Measurements from ENCODE around the gene DOLPP1.

DOLPP1 gene

GRCh38 chr9:129068110-129068509 is 12.8 kb upstream of the DOLPP1 start:
- DNase-seq, result no peak

- no peak for DNase-seq
Observed at GRCh38 chr9:129068990-129069861, 11.7 kb upstream of the DOLPP1 start.

GRCh38 chr9:129069862-129070641 is 10.9 kb upstream of the DOLPP1 start:
- no peak for DNase-seq

GRCh38 chr9:129070696-129071525 is 10.0 kb upstream of the DOLPP1 start:
- no peak for DNase-seq

- DNase-seq, result no peak
Observed at GRCh38 chr9:129071526-129072126, 9.3 kb upstream of the DOLPP1 start.

- DNase-seq, result no peak
Observed at GRCh38 chr9:129072171-129072570, 8.7 kb upstream of the DOLPP1 start.

- DNase-seq, result no peak
Observed at GRCh38 chr9:129073404-129073803, 7.5 kb upstream of the DOLPP1 start.

- no peak for DNase-seq
Observed at GRCh38 chr9:129074106-129074505, 6.8 kb upstream of the DOLPP1 start.

GRCh38 chr9:129075996-129076639 is 4.8 kb upstream of the DOLPP1 start:
- DNase-seq, result no peak

- DNase-seq, result no peak
Observed at GRCh38 chr9:129076640-129077037, 4.3 kb upstream of the DOLPP1 start.

- no peak for DNase-seq
Observed at GRCh38 chr9:129077236-129077635, 3.7 kb upstream of the DOLPP1 start.

- no peak for DNase-seq
Observed at GRCh38 chr9:129078691-129079503, 2.0 kb upstream of the DOLPP1 start.

GRCh38 chr9:129079829-129080228 is 1.1 kb upstream of the DOLPP1 start:
- no peak for DNase-seq

GRCh38 chr9:129080298-129080600 is 662 bp upstream of the DOLPP1 start:
- DNase-seq, result no peak

GRCh38 chr9:129081388-129081904 is 535 bp downstream of the DOLPP1 start:
- DNase-seq, result no peak

GRCh38 chr9:129084087-129084486 is 3.2 kb downstream of the DOLPP1 start:
- no peak for DNase-seq

- no peak for DNase-seq
Observed at GRCh38 chr9:129089246-129089645, 8.3 kb downstream of the DOLPP1 start.

GRCh38 chr9:129093602-129094386 is 12.9 kb downstream of the DOLPP1 start:
- DNase-seq, result no peak

GRCh38 chr9:129094387-129095169 is 13.7 kb downstream of the DOLPP1 start:
- DNase-seq, result no peak
